ENCODE data around the gene SNX25. TPM values are rescaled to one million over a fixed set of nuclear protein-coding genes. Genes with fewer than 3 reads are reported as not detected.

SNX25 gene
- total and polyA plus RNA-seq, 4 experiments from 2014 or later: 3.5 to 24.5 (median 15.7) TPM

GRCh38 chr4:185283723-185284122 lies 74.3 kb downstream of the SNX25 start:
- peaks cover 5 to 6% of the 10 kb centered on the region in 2 donors for H3K36me3 Mint-ChIP-seq
- H3K4me1 Mint-ChIP-seq: peaks cover 0 to 10% (median 2%) of the 10 kb centered on the region in 4 donors
- ChIA-PET POLR2A (ENCODE audit: partially characterized antibody) (no interaction called here), CTCF (ENCODE audit: partially characterized antibody) (interaction anchor here (0.7 kb wide), 1 partner anchor 96 kb away, joined by 3 read pairs; no protein-coding TSS in a partner anchor)
- Histone ChIP-seq H3K9me3 (ENCODE audit: control insufficient read depth in 1 of 2, low read length in 2 of 2) (no peaks in the 10 kb centered on the region), H3K36me3 (ENCODE audit: insufficient read depth, low read length) (peaks cover 2% of the 10 kb centered on the region), H3K27ac (ENCODE audit: low read depth, low read length) (no peak overlapping the region), H3K27me3 (ENCODE audit: insufficient read depth, low read length) (no peaks in the 10 kb centered on the region), H3K4me3 (ENCODE audit: low read length in 2 of 2) (no peak overlapping the region), H3K4me1 (ENCODE audit: insufficient read depth, low read length) (no peaks in the 10 kb centered on the region)
- no peak overlapping the region for H3K4me3 Mint-ChIP-seq
- H3K27ac Mint-ChIP-seq: no peak overlapping the region
- DNase-seq: no peak
- H3K9me3 Mint-ChIP-seq: no peaks in the 10 kb centered on the region
- intact Hi-C loops (cut with micrococcal nuclease): no loop called here
- H3K27me3 Mint-ChIP-seq: no peaks in the 10 kb centered on the region

- ChIA-PET POLR2A (ENCODE audit: partially characterized antibody) (no interaction called here), CTCF (ENCODE audit: partially characterized antibody) (interaction anchor here (1.0 kb wide), 1 partner anchor 19 kb away, joined by 4 read pairs; no protein-coding TSS in a partner anchor)
- no peak overlapping the region for H3K27ac ChIP-seq (ENCODE audit: low read depth, low read length)
- no peak for DNase-seq
- no peaks in the 10 kb centered on the region for H3K4me1 ChIP-seq (ENCODE audit: insufficient read depth, low read length)
- Mint-ChIP-seq H3K36me3 (peaks cover 21 to 24% of the 10 kb centered on the region in 2 donors), H3K9me3 (no peaks in the 10 kb centered on the region), H3K4me3 (no peak overlapping the region), H3K27ac (peak overlapping the region in 1 of 7 donors; percentile 68), H3K27me3 (no peaks in the 10 kb centered on the region), H3K4me1 (peaks cover 0 to 5% (median 1%) of the 10 kb centered on the region in 4 donors)
- H3K27me3 ChIP-seq (ENCODE audit: insufficient read depth, low read length): no peaks in the 10 kb centered on the region
- intact Hi-C loops (cut with micrococcal nuclease): no loop called here
- peaks cover 4% of the 10 kb centered on the region for H3K36me3 ChIP-seq (ENCODE audit: insufficient read depth, low read length)
- H3K9me3 ChIP-seq (ENCODE audit: control insufficient read depth in 1 of 2, low read length in 2 of 2): no peaks in the 10 kb centered on the region
- no peak overlapping the region for H3K4me3 ChIP-seq (ENCODE audit: low read length in 2 of 2)
Observed at GRCh38 chr4:185285632-185286393, 76.4 kb downstream of the SNX25 start.

GRCh38 chr4:185286571-185286970 lies 77.2 kb downstream of the SNX25 start:
- Mint-ChIP-seq H3K27me3 (no peaks in the 10 kb centered on the region), H3K9me3 (no peaks in the 10 kb centered on the region), H3K27ac (no peak overlapping the region), H3K36me3 (peaks cover 26 to 32% of the 10 kb centered on the region in 2 donors), H3K4me1 (peaks cover 0 to 3% (median 1%) of the 10 kb centered on the region in 4 donors), H3K4me3 (no peak overlapping the region)
- ChIA-PET CTCF (ENCODE audit: partially characterized antibody) (interaction anchor here (1.1 kb wide), 1 partner anchor 103 kb away, joined by 4 read pairs; no protein-coding TSS in a partner anchor), POLR2A (ENCODE audit: partially characterized antibody) (no interaction called here)
- peaks cover 6% of the 10 kb centered on the region for H3K36me3 ChIP-seq (ENCODE audit: insufficient read depth, low read length)
- no peaks in the 10 kb centered on the region for H3K27me3 ChIP-seq (ENCODE audit: insufficient read depth, low read length)
- DNase-seq: no peak
- no peak overlapping the region for H3K27ac ChIP-seq (ENCODE audit: low read depth, low read length)
- H3K4me1 ChIP-seq (ENCODE audit: insufficient read depth, low read length): no peaks in the 10 kb centered on the region
- H3K4me3 ChIP-seq (ENCODE audit: low read length in 2 of 2): no peak overlapping the region
- intact Hi-C loops (cut with micrococcal nuclease): no loop called here
- no peaks in the 10 kb centered on the region for H3K9me3 ChIP-seq (ENCODE audit: control insufficient read depth in 1 of 2, low read length in 2 of 2)

GRCh38 chr4:185287031-185287430 lies 77.6 kb downstream of the SNX25 start:
- CTCF ChIA-PET (ENCODE audit: partially characterized antibody): interaction anchor here (1.1 kb wide), 1 partner anchor 103 kb away, joined by 4 read pairs; no protein-coding TSS in a partner anchor
- Mint-ChIP-seq H3K27me3 (no peaks in the 10 kb centered on the region), H3K9me3 (no peaks in the 10 kb centered on the region), H3K36me3 (peaks cover 30 to 37% of the 10 kb centered on the region in 2 donors), H3K4me1 (peaks cover 0 to 3% (median 1%) of the 10 kb centered on the region in 4 donors), H3K4me3 (no peak overlapping the region), H3K27ac (no peak overlapping the region)
- DNase-seq: no peak
- Histone ChIP-seq H3K27me3 (ENCODE audit: insufficient read depth, low read length) (no peaks in the 10 kb centered on the region), H3K36me3 (ENCODE audit: insufficient read depth, low read length) (peaks cover 9% of the 10 kb centered on the region), H3K4me1 (ENCODE audit: insufficient read depth, low read length) (no peaks in the 10 kb centered on the region), H3K4me3 (ENCODE audit: low read length in 2 of 2) (no peak overlapping the region), H3K9me3 (ENCODE audit: control insufficient read depth in 1 of 2, low read length in 2 of 2) (no peaks in the 10 kb centered on the region), H3K27ac (ENCODE audit: low read depth, low read length) (no peak overlapping the region)
- intact Hi-C loops (cut with micrococcal nuclease): no loop called here
- POLR2A ChIA-PET (ENCODE audit: partially characterized antibody): no interaction called here

- H3K36me3 Mint-ChIP-seq: peaks cover 50 to 51% of the 10 kb centered on the region in 2 donors
Observed at GRCh38 chr4:185290018-185290607, 80.7 kb downstream of the SNX25 start.

GRCh38 chr4:185290656-185291055 lies 81.3 kb downstream of the SNX25 start:
- intact Hi-C loops (cut with micrococcal nuclease): no loop called here
- POLR2A ChIA-PET (ENCODE audit: partially characterized antibody): interaction anchor here (1.1 kb wide), 1 partner anchor 25 kb away, joined by 3 read pairs; no protein-coding TSS in a partner anchor

More at GRCh38 chr4:185290018-185290607, 80.7 kb downstream of the SNX25 start:
- Histone ChIP-seq H3K4me3 (ENCODE audit: low read length in 2 of 2) (no peak overlapping the region), H3K4me1 (ENCODE audit: insufficient read depth, low read length) (no peaks in the 10 kb centered on the region), H3K9me3 (ENCODE audit: control insufficient read depth in 1 of 2, low read length in 2 of 2) (no peaks in the 10 kb centered on the region), H3K36me3 (ENCODE audit: insufficient read depth, low read length) (peaks cover 9% of the 10 kb centered on the region), H3K27ac (ENCODE audit: low read depth, low read length) (no peak overlapping the region), H3K27me3 (ENCODE audit: insufficient read depth, low read length) (no peaks in the 10 kb centered on the region)
- ChIA-PET POLR2A (ENCODE audit: partially characterized antibody) (no interaction called here), CTCF (ENCODE audit: partially characterized antibody) (no interaction called here)
- Mint-ChIP-seq H3K27me3 (no peaks in the 10 kb centered on the region), H3K9me3 (no peaks in the 10 kb centered on the region), H3K4me3 (no peak overlapping the region), H3K4me1 (no peaks in the 10 kb centered on the region), H3K27ac (no peak overlapping the region)
- DNase-seq: no peak
- intact Hi-C loops (cut with micrococcal nuclease): no loop called here

GRCh38 chr4:185293202-185293601 lies 83.8 kb downstream of the SNX25 start:
- no peak for DNase-seq
- Histone ChIP-seq H3K4me1 (ENCODE audit: insufficient read depth, low read length) (no peaks in the 10 kb centered on the region), H3K9me3 (ENCODE audit: control insufficient read depth in 1 of 2, low read length in 2 of 2) (no peaks in the 10 kb centered on the region), H3K27ac (ENCODE audit: low read depth, low read length) (no peak overlapping the region), H3K4me3 (ENCODE audit: low read length in 2 of 2) (no peak overlapping the region), H3K27me3 (ENCODE audit: insufficient read depth, low read length) (no peaks in the 10 kb centered on the region), H3K36me3 (ENCODE audit: insufficient read depth, low read length) (peaks cover 9% of the 10 kb centered on the region)
- Mint-ChIP-seq H3K27ac (no peak overlapping the region), H3K4me3 (no peak overlapping the region), H3K27me3 (no peaks in the 10 kb centered on the region), H3K36me3 (peaks cover 53 to 73% of the 10 kb centered on the region in 2 donors), H3K4me1 (no peaks in the 10 kb centered on the region), H3K9me3 (no peaks in the 10 kb centered on the region)
- ChIA-PET POLR2A (ENCODE audit: partially characterized antibody) (no interaction called here), CTCF (ENCODE audit: partially characterized antibody) (no interaction called here)
- intact Hi-C loops (cut with micrococcal nuclease): no loop called here

More at GRCh38 chr4:185290656-185291055, 81.3 kb downstream of the SNX25 start:
- H3K27ac Mint-ChIP-seq: no peak overlapping the region
- Histone ChIP-seq H3K27me3 (ENCODE audit: insufficient read depth, low read length) (no peaks in the 10 kb centered on the region), H3K9me3 (ENCODE audit: control insufficient read depth in 1 of 2, low read length in 2 of 2) (no peaks in the 10 kb centered on the region), H3K27ac (ENCODE audit: low read depth, low read length) (no peak overlapping the region), H3K36me3 (ENCODE audit: insufficient read depth, low read length) (peaks cover 9% of the 10 kb centered on the region), H3K4me1 (ENCODE audit: insufficient read depth, low read length) (no peaks in the 10 kb centered on the region), H3K4me3 (ENCODE audit: low read length in 2 of 2) (no peak overlapping the region)
- no peak for DNase-seq
- peaks cover 52 to 55% of the 10 kb centered on the region in 2 donors for H3K36me3 Mint-ChIP-seq
- H3K4me1 Mint-ChIP-seq: no peaks in the 10 kb centered on the region
- no peak overlapping the region for H3K4me3 Mint-ChIP-seq
- CTCF ChIA-PET (ENCODE audit: partially characterized antibody): no interaction called here
- H3K9me3 Mint-ChIP-seq: no peaks in the 10 kb centered on the region
- no peaks in the 10 kb centered on the region for H3K27me3 Mint-ChIP-seq

Measured in CD4-positive, alpha-beta memory T cell (primary cell).